Peyer's patch (tissue), 4 donors: Measurements from ENCODE around the gene PDIA2. TPM values are rescaled to one million over a fixed set of nuclear protein-coding genes. Genes with fewer than 3 reads are reported as not detected.

ENCODE experiments used
- DNase-seq, 3 donors: peaks; one replicate each; pipeline ENCODE4 v3.0.0-alpha.2; 2017 to 2019
- H3K27ac ChIP-seq, 4 donors: fragments of 200-600 bp; sonication (generic); one replicate each; pipeline ENCODE4 v1.5.1; 2016 to 2019
- H3K27me3 ChIP-seq, 2 donors: fragments of 200-600 bp; sonication (generic); one replicate each; pipeline ENCODE4 v1.5.1; 2019
- H3K36me3 ChIP-seq, 3 donors: fragments of 200-600 bp; sonication (generic); one replicate each; pipeline ENCODE4 v1.5.1; 2016 to 2019
- H3K4me1 ChIP-seq, 4 donors: fragments of 200-600 bp; sonication (generic); one replicate each; pipeline ENCODE4 v1.5.1; 2016 to 2019
- H3K4me3 ChIP-seq, 4 donors: fragments of 200-600 bp; sonication (generic); 1 replicate in 3 of 4; 2 replicates in 1 of 4; pipeline ENCODE4 v1.5.1; 2016 to 2019; ENCODE audit warnings: mild to moderate bottlenecking in 1 of 4
- H3K9me3 ChIP-seq, 4 donors: fragments of 200-600 bp; sonication (generic); one replicate each; pipeline ENCODE4 v1.5.1; 2016 to 2019; ENCODE audit warnings: mild to moderate bottlenecking in 1 of 4
- CTCF ChIP-seq, 6 experiments: fragments of 450-650 bp in 4 of 6; fragments of 200-600 bp in 2 of 6; sonication (generic) in 1 of 6; IDR thresholded peaks; one replicate each; pipeline ENCODE4 v1.5.1; 2017 to 2019; ENCODE audit warnings: antibody characterized with exemption in 6 of 6, mild to moderate bottlenecking in 3 of 6, moderate library complexity in 1 of 6
- POLR2A ChIP-seq, 2 donors: fragments of 450-650 bp; IDR thresholded peaks; one replicate each; pipeline ENCODE4 v1.5.1; 2017; ENCODE audit warnings: antibody characterized with exemption in 2 of 2, mild to moderate bottlenecking in 2 of 2, moderate library complexity in 2 of 2
- total RNA-seq, 4 donors: library from RNA; depleted of rRNA; stranded (reverse); fragments of >200 nt; gene quantifications; one replicate each; pipeline ENCODE4 v1.1.0, GENCODE V29; 2016

Gene PDIA2
- total RNA-seq, 4 donors from 2014 or later: 1.7 to 29.2 (median 11.1) TPM

GRCh38 chr16:243348-243747 is 39.6 kb upstream of the PDIA2 start:
- Histone ChIP-seq H3K27ac (no peak overlapping the region), H3K36me3 (no peaks in the 10 kb centered on the region), H3K27me3 (no peaks in the 10 kb centered on the region), H3K4me3 (no peak overlapping the region), H3K4me1 (peaks cover 0 to 33% (median 0%) of the 10 kb centered on the region in 4 donors), H3K9me3 (no peaks in the 10 kb centered on the region)
- DNase-seq: peak in 1 of 3 donors; percentile 1
- TF ChIP-seq CTCF (IDR thresholded peaks at IDR 0.05) (no peak), POLR2A (IDR thresholded peaks at IDR 0.05) (no peak)

GRCh38 chr16:245105-245504 is 37.9 kb upstream of the PDIA2 start:
- no peak for TF ChIP-seq POLR2A (IDR thresholded peaks at IDR 0.05)
- no peak for TF ChIP-seq CTCF (IDR thresholded peaks at IDR 0.05)
- Histone ChIP-seq H3K27ac (no peak overlapping the region), H3K4me1 (peaks cover 0 to 19% (median 0%) of the 10 kb centered on the region in 4 donors), H3K4me3 (no peak overlapping the region), H3K9me3 (no peaks in the 10 kb centered on the region), H3K27me3 (no peaks in the 10 kb centered on the region), H3K36me3 (peaks cover 0 to 9% (median 0%) of the 10 kb centered on the region in 3 donors)
- DNase-seq: peak in 1 of 3 donors; percentile 16

GRCh38 chr16:247027-247426 is 35.9 kb upstream of the PDIA2 start:
- H3K27ac ChIP-seq: no peak overlapping the region
- no peaks in the 10 kb centered on the region for H3K27me3 ChIP-seq
- peaks cover 0 to 2% (median 0%) of the 10 kb centered on the region in 4 donors for H3K4me1 ChIP-seq
- peaks cover 0 to 22% (median 0%) of the 10 kb centered on the region in 3 donors for H3K36me3 ChIP-seq
- no peak for DNase-seq
- no peak overlapping the region for H3K4me3 ChIP-seq
- no peaks in the 10 kb centered on the region for H3K9me3 ChIP-seq
- TF ChIP-seq CTCF (IDR thresholded peaks at IDR 0.05): no peak
- TF ChIP-seq POLR2A (IDR thresholded peaks at IDR 0.05): no peak

- TF ChIP-seq POLR2A (IDR thresholded peaks at IDR 0.05) (no peak), CTCF (IDR thresholded peaks at IDR 0.05) (no peak)
- Histone ChIP-seq H3K4me1 (peaks cover 0 to 16% (median 4%) of the 10 kb centered on the region in 4 donors), H3K9me3 (no peaks in the 10 kb centered on the region), H3K27me3 (no peaks in the 10 kb centered on the region), H3K4me3 (no peak overlapping the region), H3K27ac (no peak overlapping the region), H3K36me3 (peaks cover 0 to 26% (median 0%) of the 10 kb centered on the region in 3 donors)
- no peak for DNase-seq
These were observed 33.5 kb upstream of the PDIA2 start for GRCh38 chr16:249431-249830.

- TF ChIP-seq POLR2A (IDR thresholded peaks at IDR 0.05) (no peak), CTCF (IDR thresholded peaks at IDR 0.05) (no peak)
- peaks cover 0 to 45% (median 0%) of the 10 kb centered on the region in 3 donors for H3K36me3 ChIP-seq
- H3K27ac ChIP-seq: peak overlapping the region; percentile 58 to 90 (median 72)
- DNase-seq: peak in 2 of 3 donors; percentile 34 to 83
- H3K4me1 ChIP-seq: peaks cover 0 to 16% (median 4%) of the 10 kb centered on the region in 4 donors
- H3K4me3 ChIP-seq: peak overlapping the region in 1 of 4 donors; percentile 13
- H3K27me3 ChIP-seq: no peaks in the 10 kb centered on the region
- H3K9me3 ChIP-seq: no peaks in the 10 kb centered on the region
These were observed 30.3 kb upstream of the PDIA2 start for GRCh38 chr16:252366-253337.
